Stimulated activated CD8-positive, alpha-beta memory T cell treated with anti-CD3 and anti-CD28 coated beads, Interleukin-4, amount 100 ng/mL, for 24 hours (primary cell): ENCODE data around the gene VWA5B2.

Source experiments
- DNase-seq: peaks from one replicate; pipeline ENCODE4 v3.0.0-alpha.2; 2020; ENCODE audit warnings: low read depth

The VWA5B2 gene

DNA sequence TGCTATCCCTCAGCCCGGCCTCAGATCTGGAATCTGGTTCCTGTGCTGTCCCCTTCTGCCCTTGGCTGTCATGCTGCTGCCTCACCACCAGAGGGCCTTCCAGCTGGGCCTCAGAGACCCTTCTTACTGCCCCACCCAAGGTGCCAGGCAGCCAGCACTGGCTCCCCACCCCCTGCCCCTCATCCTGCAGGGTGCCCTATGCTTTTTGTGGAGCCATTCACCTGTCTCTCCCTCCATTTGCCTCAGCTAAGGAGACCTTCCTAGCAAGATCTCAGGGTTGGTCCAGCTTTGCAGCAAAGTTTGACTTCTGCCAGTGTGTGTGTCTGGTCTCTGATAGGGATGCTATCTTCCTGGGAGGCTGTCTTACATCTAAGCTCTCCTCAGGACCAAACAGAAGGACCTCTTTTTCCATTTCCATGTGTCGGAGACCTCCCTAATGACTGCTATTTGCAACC is 1.9 kb upstream of the VWA5B2 start:
- peak; percentile 36 for DNase-seq

DNA sequence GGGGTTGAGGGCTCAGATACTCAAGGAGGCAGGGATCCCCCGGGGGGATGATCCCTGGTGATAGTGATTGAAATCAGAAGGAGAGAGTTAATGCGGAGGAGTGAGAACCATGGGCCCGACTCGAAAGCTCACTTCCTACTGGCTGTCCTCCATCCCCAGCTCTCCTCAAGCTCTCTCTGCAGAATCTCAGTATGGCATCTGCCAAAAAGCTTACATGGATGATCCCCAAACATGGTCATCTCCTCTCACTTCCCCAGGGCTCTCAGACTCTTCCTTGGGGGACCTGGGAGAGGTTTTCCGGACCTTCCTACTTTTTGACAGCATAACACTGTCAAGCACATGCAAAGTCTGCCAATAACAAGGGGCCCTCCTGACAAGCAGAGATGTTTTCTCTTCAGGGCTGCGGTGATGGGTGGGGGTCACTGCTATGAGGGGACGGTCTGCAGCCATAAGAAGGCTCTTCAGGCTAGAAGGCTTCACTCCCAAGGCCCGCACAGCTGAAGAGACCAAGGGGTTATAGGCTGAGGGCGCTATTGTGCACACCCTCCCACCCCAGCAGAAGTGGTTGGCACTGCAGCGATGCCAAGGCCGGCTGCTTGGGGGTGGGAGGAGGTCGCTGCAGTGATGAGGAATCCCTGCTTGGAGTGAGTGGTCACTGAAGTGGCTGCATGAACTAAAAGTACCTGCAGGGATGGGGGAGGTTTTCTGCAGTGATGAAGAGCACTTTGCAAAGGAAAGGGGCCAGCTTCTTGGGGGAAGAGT is 828 bp upstream of the VWA5B2 start:
- no peak for DNase-seq

DNA sequence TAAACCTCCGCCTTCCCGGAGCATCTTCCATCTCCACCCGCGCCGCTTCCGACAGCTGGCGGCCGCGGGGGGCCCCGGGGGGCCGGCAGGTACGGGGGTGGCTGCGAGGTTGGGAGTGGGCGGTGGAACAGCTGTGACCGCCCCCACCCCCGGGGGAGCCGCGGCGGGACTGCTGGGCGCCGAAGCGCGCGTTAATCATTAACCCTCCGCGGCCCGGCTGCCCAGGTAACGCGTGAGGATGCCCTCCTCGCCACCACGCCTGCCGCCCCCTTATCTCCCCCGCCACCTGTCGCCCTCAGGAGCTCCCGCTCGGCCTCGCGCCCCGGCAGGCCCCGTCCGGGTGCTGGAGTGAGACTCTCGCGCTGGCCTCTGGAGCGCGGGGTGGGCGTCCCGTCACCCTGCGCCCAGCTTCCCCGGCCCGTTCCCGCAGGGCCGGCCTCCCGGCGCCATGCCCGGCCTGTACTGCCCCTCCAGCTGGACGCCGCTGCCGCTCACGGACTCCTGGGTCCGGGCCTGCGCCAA is 757 bp downstream of the VWA5B2 start:
- no peak for DNase-seq

DNA sequence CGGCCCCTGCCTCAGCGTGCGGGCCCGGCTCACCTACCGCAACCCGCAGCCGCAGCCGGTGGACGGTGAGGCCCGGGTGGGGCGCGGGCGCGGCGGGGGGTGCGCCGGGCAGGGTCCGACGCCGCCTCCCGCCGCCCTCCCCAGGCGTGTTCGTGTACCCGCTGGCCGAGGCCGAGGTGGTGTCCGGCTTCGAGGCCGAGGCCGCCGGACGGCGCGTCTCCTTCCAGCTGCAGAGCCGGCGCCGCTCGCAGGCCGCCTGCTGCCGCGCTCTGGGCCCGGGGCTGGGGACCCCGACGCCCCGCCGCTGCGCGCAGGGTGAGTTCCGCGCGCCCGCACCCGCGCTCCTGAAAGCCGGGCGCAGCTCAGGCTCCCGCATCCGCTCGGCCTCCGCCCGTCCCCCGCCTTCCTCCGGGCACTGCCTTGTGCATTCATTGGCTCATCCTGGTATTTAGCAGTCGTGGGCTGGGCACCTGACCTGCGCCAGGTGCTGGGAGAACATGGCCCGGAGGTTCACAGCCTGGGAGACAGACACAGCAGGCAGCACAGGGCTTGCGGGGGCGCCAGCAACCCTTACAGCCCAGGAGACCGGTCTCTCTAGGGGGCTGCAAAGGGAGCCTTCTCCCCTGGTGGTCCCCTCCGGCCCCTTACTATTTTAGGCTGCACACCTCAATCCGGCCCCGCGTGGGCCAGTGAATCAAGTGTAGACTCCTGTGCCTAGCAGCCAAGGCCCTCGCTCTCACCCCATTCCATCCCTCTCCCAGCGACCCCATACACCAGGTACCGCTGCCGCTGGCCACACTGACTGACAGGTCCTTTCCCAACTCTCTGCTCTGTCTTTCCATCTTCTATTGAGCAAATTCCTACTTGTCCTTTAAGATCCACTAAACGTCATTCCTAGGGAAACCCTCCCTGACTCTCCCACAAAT is 1.5 kb downstream of the VWA5B2 start:
- no peak for DNase-seq

DNA sequence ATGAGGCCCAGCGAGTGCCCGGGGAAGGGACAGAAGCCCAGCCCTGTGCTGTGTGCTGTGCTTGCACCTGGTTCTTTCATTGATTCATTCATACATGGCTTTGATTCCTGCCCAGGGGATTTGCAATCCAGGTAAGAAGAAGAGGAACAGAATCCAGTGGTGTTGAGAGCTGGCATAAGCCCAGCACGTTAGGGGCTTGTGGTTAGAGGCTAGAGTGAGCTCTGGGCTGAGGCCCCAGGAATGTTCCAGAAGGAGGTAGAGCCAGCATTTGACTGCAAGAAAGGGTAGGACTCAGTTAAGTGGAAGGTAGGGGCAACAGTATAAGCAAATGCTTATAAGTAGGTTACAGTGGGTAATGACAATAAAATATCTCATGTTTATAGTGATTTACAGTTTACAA is 2.3 kb downstream of the VWA5B2 start:
- no peak for DNase-seq

DNA sequence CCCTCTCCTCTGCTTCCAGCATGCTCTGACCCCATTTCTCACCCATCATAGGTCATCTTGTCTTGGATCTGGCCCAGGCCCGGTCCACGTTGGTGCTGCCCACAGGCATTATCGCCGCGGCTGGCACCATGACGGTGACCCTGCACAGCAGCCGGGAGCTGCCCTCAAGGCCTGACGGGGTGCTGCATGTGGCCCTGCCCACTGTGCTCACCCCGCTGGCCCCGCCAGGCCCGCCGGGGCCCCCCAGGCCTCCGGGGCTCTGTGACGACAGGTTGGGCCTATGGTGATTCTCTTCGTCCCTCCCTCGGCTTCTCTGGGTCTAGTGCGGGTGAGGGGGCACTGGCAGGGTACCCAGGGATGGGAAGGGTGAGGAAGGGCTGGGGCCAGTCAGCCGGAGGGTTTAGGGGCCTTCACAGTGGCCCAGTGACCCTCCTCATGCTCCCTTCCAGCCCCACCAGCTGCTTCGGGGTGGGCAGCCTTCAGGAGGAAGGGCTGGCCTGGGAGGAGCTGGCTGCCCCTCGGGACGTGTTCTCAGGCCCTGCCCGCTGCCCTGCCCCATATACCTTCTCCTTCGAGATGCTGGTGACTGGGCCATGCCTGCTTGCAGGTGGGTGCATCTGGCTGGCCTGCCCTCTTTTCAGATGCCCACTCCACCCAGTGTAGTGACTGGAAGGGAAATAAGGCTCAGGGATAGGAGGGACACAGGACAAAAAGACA is 3.9 kb downstream of the VWA5B2 start:
- no peak for DNase-seq

DNA sequence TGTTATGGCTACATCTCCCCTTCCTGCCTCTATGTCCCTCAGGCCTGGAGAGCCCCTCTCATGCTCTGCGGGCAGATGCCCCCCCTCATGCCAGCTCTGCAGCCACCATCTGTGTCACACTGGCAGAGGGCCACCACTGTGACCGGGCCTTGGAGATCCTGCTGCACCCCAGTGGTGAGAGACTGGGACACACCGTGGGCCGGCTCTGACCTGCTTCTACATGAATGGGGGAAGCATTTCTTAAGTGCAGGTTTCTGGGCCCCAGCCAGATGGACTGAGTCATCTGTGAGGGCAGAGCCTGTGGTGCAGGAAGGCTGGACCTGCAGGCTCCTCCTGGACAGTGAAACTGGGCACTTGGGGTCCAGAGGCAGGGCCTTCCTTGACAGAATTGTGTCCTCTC is 4.8 kb downstream of the VWA5B2 start:
- no peak for DNase-seq

DNA sequence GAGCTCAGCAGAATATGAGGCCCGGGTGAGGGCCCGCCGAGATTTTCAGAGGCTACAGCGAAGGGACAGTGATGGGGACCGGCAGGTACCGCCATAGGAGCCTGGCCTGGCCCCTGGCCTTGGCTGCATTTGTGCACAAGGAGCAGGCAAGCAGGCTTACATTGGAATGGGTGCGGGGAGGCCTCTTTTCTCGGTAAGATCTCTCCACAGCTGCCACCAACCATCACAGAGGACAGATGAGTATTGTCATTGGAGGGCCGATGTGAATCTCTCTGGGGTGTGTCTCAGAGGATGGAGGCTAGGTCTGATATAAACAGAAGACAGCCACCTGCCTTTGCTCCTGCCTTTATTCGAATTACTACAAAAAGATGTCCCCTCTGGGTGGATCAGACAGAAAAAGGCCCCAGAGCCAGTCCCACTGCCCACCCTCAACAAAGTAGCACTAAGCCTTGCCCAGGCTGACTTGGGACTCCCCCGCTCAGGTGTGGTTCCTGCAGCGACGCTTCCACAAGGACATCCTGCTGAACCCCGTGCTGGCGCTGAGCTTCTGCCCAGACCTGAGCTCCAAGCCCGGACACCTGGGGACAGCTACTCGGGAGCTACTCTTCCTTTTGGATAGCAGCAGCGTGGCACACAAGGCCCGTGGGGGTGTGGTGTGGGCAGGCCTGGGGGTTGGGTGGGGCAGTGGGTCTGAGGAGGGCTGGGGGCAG is 5.4 kb downstream of the VWA5B2 start:
- DNase-seq = no peak

DNA sequence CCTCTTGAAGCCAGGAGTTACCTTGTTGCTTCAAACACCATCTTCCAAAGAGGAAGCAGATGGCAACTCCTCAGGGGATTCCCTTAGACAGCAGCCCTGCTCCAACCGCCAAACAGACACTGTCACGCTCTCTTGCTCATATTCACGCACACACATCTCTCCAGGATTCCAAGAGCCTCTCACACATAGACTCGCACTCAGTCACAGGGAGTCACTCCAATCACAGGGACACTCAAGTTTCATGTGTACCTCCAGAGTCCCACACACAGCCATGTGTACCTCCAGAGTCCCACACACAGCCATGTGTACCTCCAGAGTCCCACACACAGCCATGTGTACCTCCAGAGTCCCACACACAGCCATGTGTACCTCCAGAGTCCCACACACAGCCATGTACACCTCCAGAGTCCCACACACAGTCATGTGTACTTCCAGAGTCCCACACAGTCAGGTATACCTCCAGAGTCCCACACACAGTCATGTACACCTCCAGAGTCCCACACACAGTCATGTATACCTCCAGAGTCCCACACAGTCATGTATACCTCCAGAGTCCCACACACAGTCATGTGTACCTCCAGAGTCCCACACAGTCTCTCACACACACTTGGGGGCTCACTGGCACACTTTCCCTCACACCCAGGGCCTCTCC is 6.1 kb downstream of the VWA5B2 start:
- DNase-seq = no peak

DNA sequence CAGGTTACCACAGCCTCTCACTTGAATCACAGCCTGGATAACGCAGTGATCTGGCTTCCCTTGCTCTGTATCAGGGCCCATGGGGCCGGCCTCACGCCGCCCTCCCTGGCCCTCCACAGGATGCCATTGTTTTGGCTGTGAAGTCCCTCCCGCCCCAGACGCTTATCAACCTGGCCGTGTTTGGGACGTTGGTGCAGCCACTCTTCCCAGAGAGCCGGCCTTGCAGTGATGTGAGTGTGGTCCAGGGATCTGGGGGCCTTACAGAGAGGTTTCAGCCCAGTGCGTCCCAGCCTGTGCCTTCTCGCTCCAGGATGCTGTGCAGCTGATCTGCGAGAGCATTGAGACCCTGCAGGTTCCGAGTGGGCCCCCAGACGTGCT is 6.6 kb downstream of the VWA5B2 start:
- no peak for DNase-seq

DNA sequence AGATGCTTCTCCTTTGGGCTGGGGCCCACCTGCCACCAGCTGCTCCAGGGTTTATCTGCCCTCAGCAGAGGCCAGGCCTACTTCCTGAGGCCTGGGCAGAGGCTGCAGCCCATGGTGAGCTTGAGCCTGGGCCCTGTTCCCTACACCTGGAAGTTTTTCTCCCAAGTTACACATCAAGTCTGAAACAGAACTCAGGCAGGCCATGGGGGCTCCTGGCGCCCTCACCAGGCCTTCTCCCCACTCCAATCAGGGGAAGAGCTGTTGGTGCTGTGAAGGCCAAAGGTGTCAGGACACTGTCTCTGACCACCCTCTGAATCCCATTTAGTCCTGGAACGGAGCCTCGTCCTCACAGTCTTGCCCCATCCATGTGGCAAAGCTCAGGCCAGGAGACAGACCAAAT is 7.3 kb downstream of the VWA5B2 start:
- no peak for DNase-seq

DNA sequence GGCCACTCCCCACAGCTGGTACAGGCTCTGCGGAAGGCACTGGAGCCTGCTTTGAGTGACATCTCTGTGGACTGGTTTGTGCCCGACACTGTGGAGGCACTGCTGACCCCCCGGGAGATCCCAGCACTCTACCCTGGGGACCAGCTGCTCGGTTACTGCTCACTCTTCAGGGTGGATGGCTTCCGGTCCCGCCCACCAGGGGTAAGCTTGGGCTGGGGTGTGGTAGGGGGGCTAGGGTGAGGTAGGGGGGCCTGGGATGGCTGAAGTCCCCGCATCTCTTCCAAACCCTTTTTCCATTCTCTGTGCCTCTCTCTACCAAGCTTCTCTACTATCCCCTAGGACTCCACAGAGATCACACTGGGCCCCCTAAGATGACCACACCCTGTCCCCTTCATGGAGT is 7.8 kb downstream of the VWA5B2 start:
- DNase-seq = no peak

DNA sequence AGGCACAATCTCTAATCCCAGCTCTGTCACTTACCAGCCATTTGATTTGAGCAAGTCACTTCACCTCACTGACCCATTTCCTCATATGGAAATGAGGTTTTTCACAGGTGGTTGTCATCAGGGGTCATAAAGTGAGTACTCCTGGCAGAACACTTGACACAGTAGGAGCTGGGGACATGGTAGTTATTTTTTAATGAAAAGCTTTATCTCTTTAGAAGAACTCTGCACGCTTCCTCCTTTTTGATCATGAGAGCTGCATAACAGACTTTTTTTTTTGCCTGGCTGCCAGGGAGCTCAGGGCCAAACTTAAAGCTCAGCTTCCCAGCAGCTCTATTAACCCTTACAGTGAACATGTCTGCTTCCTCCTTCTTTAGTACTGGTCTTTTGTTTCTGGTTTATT is 8.4 kb downstream of the VWA5B2 start:
- no peak for DNase-seq

DNA sequence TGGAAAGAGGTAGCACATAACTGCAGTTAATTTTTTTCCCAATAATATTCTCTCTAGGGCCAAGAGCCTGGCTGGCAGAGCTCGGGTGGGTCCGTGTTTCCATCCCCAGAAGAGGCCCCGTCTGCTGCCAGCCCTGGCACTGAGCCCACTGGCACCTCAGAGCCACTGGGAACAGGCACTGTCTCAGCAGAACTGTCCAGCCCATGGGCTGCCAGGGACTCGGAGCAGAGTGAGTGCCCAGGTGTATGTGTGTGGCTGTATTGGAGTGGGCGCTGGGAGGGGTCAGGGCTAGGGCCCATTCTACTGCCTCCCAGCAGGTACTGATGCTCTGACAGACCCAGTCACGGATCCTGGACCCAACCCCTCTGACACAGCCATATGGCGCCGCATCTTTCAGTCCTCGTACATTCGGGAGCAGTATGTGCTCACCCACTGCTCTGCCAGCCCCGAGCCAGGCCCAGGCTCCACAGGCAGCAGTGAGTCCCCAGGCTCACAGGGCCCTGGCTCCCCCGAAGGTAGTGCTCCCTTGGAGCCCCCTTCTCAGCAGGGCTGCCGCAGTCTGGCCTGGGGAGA is 8.9 kb downstream of the VWA5B2 start:
- no peak for DNase-seq

DNA sequence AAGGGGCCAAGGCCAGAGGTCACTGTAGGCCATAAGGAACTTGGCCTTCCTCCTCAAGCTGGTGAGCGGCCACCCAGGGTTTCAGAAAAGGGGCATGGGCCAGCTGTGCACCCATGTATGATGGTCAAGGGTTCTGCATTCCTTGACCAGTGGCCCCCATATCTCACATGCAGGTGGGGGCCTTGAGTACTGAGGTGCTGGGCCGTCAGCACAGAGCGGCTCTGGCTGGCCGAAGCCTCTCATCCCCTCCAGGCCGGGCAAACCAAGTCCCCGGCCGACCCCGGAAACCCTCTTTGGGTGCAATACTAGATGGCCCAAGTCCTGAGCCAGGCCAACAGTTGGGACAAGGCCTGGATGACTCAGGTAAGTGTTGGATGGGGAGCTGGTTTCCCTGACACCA is 9.8 kb downstream of the VWA5B2 start:
- DNase-seq = no peak

DNA sequence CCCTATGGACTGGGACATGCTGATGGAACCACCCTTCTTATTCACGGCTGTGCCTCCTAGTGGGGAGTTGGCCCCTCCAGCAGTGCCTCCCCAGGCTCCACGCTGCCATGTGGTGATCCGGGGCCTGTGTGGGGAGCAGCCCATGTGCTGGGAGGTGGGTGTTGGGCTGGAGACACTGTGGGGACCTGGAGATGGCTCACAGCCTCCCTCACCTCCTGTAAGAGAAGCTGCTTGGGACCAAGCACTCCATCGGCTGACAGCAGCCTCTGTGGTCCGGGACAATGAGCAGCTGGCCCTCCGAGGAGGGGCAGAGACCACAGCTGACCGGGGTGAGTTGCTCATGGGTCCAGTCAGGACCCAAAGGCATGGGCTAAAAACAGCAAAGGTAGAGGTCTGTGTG is 10.3 kb downstream of the VWA5B2 start:
- no peak for DNase-seq

DNA sequence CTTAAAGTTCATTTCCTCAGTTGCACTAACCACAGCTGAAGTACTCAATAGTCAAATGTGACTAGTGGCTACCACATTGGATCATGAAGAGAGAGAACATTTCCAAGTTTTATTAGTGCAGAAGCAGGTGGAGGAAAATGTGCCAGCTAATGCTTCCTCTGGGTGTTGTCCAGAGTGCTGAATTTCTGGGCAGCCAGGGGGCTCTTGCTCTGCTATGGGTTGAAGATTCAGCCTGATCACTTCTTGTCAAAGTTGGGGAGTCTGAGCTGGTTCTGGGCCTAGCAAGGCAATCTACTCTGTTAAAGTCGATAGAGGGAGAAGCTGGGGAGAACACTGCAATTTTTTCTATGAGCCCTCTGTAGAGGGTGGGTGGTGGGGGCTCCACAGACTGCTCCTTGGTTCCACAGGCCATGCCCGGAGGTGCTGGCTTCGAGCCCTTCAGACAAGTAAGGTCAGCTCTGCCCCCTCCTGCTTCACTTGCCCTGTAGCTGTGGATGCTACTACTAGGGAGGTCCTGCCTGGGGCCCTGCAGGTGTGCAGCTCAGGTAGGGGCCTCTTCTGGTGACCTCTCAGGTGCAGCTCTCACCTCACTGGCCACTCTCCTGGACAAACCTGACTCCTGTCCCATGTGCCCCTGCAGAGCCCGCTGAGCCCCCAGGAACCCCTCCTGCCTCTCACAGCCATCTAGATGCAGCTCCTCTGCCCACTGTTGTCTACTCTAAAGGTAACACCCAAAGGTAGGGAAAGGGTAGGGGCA is 11.2 kb downstream of the VWA5B2 start:
- DNase-seq = no peak

DNA sequence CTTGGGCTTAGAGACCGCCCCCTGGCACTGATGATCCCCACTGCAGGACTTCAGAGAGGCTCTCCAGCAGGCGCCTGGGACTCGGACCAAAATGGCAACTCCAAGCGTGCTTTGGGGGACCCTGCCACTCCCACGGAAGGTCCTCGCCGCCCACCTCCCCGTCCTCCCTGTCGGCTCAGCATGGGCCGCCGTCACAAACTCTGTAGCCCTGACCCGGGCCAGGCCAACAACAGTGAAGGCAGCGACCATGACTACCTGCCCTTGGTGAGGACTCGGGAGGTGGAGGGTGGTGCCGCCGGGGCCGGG is 11.7 kb downstream of the VWA5B2 start:
- no peak for DNase-seq

DNA sequence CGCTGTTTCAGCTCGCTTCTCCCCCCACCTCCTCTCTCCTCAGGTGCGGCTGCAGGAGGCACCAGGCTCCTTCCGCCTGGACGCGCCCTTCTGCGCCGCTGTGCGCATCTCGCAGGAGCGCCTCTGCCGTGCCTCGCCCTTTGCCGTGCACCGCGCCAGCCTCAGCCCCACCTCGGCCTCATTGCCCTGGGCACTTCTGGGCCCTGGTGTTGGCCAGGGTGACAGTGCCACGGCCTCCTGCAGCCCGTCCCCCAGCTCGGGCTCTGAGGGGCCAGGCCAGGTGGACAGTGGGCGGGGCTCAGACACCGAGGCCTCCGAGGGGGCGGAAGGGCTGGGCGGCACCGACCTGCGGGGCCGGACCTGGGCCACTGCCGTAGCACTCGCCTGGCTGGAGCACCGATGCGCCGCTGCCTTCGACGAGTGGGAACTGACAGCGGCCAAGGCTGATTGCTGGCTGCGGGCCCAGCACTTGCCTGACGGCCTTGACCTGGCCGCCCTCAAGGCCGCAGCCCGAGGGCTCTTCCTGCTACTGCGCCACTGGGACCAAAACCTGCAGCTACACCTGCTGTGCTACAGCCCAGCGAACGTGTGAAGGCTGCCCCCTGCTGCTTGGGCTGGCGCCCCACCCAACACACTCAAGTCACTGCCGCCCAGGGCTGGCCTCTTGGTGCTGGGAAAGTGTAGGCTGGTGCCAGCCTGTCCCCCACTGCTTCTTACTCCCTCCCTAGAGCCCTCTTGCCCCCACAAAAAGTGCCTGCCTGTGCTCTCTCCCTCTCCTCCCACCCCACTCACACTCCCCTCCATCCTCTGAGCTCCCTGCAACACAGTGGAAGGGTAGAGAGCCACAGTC is 12.3 kb downstream of the VWA5B2 start:
- no peak for DNase-seq
